ENCODE measurements around the gene NMNAT2.

DNA sequence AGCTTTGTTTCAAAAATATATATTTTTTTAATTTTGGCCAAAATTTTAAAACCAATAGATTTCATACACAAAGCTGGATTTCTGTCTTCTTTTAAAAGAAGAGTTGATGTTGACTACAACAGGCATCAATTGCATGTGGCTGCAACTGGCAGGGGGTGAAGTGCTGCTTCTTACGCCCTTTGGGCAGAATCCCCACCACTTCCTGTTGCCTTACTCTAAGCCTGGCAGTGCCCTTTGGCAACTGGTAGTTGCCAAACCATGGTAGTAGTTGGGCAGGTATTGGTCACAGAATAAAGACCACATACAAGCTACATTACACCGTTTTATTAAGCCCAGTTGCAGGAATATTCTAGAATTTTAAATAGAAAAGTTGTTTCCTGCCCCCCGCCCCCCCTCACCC lies 215.1 kb downstream of the NMNAT2 start:
- TF ChIP-seq, protein P1, sequence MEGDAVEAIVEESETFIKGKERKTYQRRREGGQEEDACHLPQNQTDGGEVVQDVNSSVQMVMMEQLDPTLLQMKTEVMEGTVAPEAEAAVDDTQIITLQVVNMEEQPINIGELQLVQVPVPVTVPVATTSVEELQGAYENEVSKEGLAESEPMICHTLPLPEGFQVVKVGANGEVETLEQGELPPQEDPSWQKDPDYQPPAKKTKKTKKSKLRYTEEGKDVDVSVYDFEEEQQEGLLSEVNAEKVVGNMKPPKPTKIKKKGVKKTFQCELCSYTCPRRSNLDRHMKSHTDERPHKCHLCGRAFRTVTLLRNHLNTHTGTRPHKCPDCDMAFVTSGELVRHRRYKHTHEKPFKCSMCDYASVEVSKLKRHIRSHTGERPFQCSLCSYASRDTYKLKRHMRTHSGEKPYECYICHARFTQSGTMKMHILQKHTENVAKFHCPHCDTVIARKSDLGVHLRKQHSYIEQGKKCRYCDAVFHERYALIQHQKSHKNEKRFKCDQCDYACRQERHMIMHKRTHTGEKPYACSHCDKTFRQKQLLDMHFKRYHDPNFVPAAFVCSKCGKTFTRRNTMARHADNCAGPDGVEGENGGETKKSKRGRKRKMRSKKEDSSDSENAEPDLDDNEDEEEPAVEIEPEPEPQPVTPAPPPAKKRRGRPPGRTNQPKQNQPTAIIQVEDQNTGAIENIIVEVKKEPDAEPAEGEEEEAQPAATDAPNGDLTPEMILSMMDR (IDR thresholded peaks at IDR 0.05): no peak
- TF ChIP-seq POLR2A (IDR thresholded peaks at IDR 0.05): no peak

All from Peyer's patch (tissue), 4 donors.